AG08395 (cell line): Measurements from ENCODE around the gene B4GALT4.
"Not testable (repeated sequence)": the region's sequence is repeated elsewhere in the genome, so short reads cannot be mapped to it uniquely, and the experiment has no call there.

ENCODE experiments used
- DNase-seq: peaks from one replicate; pipeline ENCODE4 v3.0.0; 2012; ENCODE audit warnings: mixed read lengths, low spot score

Gene B4GALT4

DNA sequence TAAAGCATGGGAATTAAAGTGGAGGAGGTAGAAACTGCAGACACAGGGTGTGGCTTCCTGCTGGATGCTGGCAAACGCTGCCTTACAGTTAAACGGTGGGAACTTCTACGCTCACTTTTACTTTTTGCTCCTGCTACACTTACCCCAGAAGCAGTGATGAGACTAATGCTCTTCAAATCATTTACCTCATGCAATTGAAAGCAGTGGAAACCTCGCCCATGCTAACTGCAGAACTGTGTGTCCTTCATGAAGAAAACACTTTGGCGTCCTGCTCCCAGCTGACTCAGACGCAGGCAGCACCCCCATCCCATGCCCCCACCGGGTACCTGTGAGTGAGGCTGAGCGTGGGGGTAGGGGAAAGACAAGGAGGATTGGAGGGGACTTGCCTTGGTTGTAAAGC is 35.5 kb downstream of the B4GALT4 start:
- DNase-seq = no peak

DNA sequence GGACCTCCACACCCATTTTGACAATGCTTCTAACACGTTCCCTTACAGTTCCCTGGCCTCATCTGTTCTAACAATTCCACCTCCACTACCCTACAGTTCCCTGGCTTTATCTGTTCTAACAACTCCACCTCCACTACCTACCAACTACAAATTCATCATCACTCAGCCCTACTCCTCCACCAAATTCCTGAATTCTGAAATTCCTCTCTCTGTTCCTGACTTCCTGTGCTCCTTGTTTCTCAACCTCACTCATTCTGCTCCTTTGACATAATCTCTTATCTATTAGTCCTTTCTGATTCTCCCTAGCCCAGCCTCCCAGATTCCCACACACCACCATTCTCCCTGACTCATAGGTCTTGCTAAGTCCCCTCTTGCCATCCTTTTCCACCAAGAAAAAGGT is 44.8 kb downstream of the B4GALT4 start:
- DNase-seq = no peak

DNA sequence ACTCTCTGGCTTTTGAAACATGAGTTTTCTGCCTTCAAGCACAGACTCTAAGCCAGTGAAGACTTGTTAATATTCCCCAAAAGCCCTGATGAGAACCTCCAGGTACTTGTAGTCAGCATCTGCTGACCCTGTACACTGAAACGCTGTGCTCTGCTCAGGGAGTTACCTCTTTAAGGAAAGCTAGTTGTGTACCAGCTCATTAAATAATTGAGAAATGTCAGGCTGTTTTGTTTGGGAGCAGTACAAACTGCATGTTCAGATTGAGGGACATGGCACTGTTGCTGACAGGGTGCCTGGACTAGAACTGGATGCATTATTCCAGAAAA is 45.6 kb downstream of the B4GALT4 start:
- DNase-seq = no peak

DNA sequence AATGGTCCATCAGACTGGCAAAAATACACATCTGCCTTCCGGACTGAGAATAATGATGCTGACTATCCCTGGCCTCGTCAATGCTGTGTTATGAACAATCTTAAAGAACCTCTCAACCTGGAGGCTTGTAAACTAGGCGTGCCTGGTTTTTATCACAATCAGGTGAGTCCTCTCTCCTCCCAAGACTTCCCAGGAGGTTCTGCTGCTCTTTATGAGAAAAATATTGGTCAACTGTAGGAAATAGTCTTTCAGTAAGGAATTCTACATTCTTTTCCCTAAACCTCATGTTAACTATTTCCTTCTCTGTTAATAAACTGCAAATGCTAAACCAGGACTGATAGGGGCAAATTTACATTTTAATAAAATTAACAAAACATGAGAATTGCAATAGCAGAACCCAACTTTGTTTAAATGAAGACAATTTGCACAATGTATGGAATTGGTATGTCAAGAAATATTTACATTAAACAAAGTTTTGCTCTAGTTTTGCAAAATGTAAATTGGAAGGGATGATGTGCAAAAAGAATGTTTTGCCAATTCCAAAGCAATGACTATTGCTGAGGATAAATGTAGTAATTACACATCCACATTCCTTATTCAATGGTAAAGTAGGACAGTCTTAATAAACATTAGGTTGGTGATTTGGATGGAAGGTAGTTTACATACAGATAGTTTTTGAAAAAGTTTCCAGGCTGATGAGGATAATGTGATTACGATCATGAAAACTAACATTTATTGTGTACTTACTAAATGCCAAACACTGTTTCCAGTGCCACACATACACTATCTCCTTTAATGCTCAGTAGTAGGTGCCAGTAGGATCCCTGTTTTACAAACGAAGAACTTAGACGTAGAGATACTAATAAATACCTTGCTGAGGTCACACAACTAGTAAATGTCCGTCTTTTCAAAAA is 46.2 kb downstream of the B4GALT4 start:
- peak; percentile 47 for DNase-seq

DNA sequence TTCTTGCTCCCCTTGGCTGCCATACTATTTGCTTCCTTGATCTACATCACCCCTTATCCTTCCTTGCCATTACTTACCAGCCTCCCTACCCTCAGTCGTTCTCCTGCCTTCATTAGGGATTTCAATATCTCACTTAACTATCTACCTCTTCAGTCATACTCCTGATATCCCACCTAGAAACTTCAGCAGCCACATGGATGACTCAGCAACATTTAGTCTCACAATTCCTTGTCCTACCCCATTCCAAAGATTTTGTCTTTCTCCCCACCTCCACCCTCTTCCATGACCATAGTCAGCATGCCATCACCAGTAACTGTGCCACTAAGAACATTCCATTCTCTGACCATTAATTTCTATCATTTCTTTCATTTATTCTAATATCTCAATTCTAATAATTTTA is 48.9 kb downstream of the B4GALT4 start:
- no peak for DNase-seq

DNA sequence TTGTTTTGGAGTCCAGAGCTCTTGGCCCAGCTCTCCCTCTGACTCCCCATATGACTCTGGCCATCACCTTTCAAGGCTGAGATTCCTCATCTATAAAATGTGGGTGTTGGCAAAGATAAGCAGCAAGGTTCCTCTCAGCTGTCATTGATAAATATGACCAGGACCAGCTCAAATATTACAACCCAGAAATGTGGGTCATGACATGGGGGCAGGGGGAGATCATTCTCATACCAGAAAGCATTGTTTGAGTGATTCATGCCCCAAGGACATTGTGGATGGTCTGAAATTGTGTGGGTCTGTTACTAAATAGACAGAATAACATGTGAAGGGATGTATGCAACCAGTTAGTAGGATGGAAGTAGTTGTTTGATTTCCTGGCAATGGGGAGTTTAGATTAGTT is 53.4 kb downstream of the B4GALT4 start:
- DNase-seq = no peak

DNA sequence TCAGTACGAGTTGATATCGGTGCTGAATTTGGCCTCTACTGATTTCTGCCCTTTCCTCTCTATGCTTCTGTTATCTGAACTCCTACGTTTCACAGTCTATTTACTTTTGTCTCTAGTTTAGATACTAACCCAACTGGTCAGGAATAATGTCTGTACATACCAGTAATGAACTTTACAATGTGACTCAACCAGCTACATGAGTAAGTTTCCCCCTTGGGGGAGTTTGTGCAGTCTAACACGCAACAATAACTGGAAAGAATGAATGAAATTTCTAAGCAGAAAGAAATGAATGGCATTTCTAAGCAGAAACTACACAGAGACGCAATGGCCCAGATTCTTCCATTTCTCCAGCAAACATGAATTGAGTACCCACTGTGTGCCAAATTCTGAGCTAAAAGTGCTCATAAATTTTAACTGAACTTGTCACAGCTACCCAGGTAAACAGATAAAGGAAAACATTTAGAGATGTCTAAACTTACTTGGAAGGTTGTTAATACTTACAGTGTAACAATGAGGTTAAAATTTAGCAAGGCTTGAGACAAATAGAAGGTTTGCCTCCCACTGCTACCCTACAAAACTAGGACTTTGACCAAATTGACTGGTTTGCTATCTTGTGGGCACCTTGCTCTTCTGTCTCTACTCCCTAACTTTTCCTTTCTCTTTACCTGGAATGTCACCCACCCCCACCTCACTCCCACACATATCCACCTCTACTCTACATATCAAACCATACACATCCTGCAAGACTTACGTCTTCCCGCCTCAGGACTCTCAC is 55.7 kb downstream of the B4GALT4 start:
- peak; percentile 76 for DNase-seq

DNA sequence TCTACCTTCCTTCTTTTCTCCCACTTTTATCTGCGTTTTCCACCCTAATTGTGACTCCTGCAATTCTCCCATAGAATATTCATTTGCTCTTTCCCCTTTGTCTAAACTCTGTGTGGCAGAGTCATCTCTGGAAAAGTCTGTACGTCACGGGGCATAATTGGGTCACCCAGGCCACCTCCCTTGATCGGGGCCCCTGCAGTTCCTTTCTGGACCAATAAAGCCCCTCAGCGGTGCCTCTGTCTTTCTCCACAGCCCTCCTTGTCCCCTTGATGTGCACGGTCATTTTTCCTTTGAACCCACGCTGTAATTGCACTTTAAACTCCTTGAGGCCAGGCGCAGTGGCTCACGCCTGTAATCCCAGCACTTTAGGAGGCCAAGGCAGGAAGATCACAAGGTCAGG is 56.6 kb downstream of the B4GALT4 start:
- no peak for DNase-seq

DNA sequence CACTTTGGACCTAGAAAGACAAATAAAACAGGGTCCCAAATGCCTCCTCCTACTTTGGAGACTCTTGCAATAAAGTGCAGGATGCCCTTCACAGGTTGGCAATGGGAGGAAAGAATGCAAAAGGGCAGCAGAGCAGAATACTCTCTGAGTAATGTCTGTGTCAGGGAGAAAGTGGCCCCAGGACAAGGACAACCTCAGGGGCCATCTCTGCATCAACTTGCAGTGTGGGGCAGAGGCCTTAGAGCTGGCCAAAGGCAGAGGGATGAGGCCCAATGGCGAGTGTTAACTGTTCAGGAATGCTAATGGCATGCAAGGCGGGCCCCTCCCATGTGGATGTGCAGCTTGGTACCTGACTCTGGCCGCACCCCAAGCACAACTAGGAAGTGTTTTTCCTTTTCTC is 58.9 kb downstream of the B4GALT4 start:
- DNase-seq = peak; percentile 22

DNA sequence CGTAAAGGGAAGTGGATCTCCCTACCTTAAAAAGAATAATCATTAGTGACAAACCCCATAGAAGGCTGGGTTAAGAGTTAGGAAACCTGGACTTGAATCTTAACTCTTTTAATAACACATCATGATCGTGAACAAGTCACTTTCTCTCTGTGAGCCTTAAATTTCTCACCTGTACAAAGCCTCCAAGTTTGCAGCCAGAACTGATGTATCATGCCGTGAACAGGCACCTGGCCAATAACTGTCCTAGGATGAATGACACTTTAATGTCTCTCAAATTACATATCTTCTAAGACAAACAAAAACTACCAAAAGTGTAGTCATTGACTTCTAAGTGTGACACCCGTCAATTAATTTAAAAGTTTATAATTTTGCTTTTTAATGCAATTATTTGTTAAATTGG is 63.4 kb downstream of the B4GALT4 start:
- DNase-seq = no peak

DNA sequence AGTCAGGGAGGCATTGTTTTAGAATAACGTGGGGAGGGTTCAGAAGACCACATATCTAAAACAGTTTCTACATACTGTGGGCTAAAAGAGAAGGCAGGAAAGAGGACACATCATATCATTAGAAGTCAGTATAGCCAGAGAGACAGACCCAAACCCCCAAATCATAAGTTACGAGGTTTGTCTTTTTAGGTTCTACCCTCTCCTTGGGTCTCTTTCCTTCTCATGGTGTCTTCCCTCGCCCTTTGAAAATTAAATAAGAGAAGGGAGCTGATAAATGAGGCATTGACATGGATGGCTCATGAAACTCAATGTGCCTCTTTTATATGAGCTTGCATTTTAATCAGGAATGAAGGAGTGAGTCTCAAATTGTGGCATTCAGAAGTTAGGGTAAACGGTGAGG is 63.9 kb downstream of the B4GALT4 start:
- DNase-seq = no peak

DNA sequence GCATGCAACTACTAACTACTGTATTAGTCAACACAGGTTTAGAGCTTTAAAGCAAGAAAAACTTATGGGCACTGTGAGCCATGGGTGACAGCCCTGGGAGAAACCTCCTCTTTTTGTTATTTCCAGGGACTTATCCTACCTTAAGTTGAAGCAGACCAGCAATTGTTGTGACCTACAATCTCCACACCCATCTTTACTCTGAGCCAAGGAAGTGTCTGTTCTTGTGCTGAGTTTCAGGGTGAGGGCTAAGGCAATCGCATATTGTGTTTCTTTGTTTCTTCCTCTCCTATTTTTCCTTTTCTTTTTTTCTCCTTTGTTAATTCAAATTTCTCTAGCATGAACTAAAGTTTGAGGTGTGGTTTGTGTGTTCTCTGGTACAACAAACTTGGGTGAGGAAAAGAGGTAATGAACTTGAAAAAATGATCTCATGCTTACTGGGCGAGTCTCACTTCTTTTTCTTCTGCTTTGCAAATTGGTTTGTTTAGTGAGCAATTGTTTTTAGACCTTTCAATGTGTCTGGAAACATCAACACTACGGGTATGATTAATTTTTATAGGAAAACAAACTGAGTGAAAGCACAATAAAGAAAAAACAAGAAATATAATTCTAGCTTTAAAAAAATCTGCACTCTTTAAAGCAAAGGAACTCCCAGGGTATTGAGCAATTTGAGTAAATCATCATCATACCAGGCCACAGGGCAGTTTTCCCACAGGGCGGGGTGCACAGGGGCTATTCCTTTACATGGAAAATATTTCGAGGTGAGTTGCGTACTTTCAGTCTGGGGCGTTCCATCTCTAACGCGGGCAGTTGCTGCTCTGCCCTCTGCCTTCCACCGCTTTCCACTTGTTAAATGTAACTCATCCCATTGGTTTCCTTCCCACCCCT is 64.6 kb downstream of the B4GALT4 start:
- peak; percentile 51 for DNase-seq

DNA sequence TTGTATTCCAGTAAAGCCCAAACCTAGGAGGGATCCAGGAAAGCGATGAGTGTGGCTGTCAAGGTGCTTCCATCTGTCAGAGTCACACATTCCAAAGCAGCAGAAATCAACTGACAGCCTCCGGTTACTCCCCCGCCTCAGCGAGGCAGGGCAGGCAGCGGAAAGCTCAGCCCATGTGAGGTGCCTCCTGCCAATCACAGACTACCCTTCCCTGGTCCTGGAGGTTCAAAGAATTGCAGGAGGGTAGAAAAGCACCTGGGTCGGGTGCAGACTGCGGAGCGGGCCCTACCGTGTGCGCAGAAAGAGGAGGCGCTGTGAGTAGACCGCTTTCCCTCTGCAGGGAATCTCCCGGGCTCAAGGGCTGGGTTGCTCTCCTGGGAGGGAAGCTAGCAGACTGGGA is 67.4 kb downstream of the B4GALT4 start, which contains the start of gene UPK1B:
Gene UPK1B, plus strand, starts transcription at position 274 of the 400 bp plus-strand sequence. CDS start 13,144 bp downstream, outside the sequence.
- DNase-seq = no peak

DNA sequence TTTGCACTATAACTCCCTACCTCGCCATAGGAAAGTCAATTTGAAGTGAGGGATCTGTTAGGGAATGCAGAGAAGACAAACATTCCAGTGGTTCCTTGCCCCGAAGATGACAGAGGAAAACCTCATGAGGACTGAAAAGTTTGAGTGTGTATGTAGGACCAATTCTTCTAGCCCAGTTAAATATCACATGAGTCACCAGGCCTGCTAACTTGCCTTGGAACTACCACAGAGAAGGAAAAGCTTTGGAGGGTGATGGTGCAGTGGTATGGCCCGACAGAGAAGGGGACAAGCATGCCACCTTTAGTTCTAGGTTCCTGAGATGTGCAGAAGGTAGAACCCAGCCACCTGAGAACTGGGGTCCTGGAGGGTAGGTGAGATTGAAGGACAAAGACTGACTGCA is 69.9 kb downstream of the B4GALT4 start:
- peak; percentile 15 for DNase-seq

DNA sequence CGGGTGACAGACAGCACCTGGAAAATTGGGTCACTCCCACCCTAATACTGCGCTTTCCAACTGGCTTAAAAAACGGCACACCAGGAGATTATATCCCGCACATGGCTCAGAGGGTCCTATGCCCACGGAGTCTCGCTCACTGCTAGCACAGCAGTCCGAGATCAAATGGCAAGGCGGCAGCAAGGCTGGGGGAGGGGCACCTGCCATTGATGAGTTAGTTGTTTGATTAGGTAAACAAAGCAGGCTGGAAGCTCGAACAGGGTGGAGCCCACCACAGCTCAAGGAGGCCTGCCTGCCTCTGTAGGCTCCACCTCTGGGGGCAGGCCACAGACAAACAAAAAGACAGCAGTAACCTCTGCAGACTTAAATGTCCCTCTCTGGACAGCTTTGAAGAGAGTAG is 75.9 kb downstream of the B4GALT4 start:
- not testable (repeated sequence) for DNase-seq
